GM19324 (cell line): ENCODE data around the gene PROZ.
"Not testable (repeated sequence)": the region's sequence is repeated elsewhere in the genome, so short reads cannot be mapped to it uniquely, and the experiment has no call there.

Experiments used
- ATAC-seq: cut with Tn5 transposase; IDR thresholded peaks from one replicate; pipeline ENCODE4 v1.9.1; 2021; ENCODE audit warnings: mild to moderate bottlenecking, moderate library complexity; ENCODE audit not compliant: unreplicated experiment, low FRiP score

PROZ gene

GRCh38 chr13:113153810-113154748 is 4.4 kb upstream of the PROZ start:
- no peak for ATAC-seq

DNA sequence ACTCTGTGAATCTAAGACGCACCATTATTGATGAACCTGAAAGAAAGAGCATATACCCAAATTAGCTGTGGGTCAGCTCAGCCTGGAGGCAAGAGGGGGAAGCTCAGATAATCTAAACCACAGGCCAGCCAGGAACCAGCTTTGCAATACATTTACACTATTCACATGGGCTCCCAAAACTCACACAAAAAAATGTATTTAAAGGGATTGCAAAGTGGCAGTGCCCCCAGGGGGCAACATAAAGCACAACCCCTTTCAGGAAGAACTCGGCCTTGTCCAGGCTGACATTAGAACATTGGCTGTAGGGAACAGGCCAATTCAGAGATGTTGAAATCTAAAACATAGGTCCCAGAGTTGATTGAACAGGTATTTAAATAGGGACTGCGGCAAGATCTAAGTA is 3.2 kb upstream of the PROZ start:
- ATAC-seq: no peak

DNA sequence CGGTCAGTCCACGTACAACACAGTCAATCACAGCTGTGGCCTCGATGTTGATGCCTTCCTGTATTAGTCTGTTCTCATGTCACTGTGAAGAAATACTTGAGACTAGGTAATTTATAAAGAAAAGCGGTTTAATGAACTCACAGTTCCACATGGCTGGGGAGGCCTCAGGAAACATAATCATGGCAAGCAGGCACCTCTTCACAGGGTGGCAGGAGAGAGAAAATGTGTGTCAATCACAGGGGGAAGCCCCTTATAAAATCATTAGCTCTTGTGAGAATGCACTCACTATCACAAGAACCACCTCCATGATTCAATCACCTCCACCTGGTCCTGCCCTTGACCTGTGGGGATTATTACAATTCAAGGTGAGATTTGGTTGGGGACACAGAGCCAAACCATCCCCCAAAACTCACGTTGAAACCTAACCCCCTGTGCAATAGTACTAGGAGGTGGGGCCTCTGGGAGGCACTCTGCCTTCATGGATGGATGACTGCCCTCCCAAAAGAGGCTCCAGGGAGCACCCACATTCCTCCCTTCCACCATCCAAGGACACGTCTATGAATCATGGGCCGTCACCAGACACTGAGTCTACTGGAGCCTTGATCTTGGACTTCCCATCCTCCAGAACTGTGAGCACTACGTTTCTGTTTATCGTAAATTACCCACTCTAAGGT is 2.3 kb upstream of the PROZ start:
- no peak for ATAC-seq

DNA sequence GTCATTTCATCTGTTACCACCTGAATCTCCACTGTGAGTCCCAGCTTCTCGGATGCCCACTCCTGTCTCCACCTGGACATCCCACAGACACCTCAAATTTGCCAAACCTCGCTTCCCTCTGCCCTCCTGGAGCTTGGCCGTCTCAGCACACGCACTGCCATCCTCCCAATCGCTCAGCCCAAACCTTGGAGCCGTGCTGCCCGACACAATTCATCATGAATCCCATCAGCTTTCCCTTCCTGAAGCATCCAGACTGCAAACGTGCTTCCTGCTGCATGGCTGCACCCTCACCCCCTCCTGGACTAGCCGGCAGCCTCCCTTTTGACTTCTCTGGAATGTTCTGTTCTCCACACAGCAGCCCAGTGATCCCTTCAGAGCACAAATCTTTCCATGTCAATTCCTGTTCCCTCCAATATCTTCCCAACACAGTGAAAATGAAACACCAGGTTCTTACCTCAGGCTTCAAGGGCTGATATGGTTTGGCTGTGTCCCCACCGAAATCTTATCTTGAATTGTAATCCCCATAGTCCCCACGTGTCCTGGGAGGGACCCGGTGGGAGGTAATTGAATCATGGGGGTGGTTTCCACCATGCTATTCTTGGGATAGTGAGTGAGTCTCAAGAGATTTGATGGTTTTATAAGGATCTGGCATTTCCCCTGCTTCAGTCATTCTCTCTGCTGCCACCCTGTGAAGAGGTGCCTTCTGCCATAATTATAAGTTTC is 1.1 kb upstream of the PROZ start:
- ATAC-seq: no peak

- no peak for ATAC-seq
These were observed 498 bp downstream of the PROZ start for GRCh38 chr13:113158946-113159345.

- no peak for ATAC-seq
These were observed 1.3 kb downstream of the PROZ start for GRCh38 chr13:113159701-113160100.

DNA sequence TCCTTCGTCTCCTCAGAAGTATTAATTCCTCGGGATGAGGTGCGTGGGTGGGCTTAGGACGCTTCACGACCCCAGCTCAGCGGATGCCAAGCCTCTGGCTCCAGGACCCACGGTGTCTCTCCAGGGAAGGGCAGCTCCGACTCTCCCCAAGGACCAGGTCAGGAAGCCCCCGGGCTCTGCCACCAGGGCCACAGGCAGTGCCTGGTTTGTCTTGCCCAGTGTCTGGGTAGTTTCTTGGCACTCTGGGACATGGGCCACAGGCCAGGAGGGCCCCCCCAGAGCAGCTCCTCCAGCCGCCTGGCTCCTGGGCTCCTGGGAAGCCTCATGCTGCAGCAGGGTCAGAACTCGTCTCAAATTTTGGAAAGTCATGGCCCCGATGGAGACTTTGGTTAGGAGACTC is 2.5 kb downstream of the PROZ start:
- ATAC-seq: no peak

DNA sequence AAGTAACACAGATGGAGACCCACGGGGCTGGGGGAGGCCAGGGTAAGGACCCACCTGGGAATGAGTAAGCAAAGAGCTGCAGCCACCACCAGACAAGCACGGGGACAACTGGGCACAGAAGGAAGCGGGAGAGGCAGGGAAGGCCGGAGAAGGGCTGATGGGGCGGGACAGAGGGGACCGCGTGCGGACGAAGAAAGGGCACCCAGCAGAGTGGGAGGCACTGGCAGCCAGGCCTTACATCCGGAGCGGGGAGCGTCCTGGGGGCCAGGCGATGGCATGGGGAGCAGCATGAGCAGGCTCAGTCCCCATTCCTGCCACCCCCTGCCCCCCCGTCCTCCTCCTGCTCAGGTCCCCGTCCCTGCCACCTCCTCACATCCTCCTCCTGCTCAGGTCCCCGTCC is 3.0 kb downstream of the PROZ start:
- ATAC-seq: no peak

DNA sequence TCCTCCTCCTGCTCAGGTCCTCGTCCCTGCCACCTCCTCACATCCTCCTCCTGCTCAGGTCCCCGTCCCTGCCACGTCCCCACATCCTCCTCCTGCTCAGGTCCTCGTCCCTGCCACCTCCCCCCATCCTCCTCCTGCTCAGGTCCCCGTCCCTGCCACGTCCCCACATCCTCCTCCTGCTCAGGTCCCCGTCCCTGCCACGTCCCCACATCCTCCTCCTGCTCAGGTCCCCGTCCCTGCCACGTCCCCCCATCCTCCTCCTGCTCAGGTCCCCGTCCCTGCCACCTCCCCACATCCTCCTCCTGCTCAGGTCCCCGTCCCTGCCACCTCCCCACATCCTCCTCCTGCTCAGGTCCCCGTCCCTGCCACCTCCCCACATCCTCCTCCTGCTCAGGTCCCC is 3.5 kb downstream of the PROZ start:
- not testable (repeated sequence) for ATAC-seq

GRCh38 chr13:113162783-113163685 is 4.6 kb downstream of the PROZ start:
- ATAC-seq: no peak

DNA sequence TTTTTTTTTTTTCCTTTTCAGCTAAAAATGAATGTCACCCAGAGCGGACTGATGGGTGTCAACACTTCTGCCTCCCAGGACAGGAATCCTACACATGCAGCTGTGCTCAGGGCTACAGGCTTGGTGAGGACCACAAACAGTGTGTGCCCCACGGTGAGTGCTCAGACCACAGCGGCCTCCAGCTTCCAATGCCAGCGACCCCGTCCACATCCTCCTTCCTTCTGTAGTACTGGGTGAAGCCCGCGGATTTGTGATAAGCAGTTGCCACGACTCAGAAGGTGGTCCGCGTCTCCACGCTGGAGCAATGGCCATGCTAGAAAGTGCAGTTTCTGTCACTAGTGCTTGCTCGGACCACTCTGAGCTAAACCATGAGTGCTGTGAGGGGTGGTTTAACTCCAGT is 6.0 kb downstream of the PROZ start:
- no peak for ATAC-seq

DNA sequence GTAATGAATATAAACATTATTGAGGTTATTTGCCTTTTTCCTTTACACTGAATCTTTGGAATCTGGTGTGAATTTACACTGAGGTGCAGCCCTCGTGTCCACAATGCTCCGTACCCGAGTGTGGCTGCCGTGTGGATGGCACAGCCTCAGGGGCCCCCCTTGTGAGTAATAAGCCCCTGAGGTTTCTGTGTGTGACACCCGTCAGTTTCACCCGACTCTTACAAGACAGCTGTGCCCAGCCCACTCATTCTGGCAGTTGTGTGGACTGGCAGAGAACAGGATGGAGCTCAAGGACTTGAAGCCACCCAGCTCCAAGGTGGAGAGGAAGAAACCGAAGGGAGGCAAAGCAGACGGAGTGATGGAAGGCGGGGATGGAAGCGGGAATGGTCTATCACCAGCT is 7.8 kb downstream of the PROZ start:
- ATAC-seq: no peak

GRCh38 chr13:113166681-113167080 is 8.2 kb downstream of the PROZ start:
- ATAC-seq: no peak

- ATAC-seq: no peak
These were observed 8.7 kb downstream of the PROZ start for GRCh38 chr13:113167155-113167554.

GRCh38 chr13:113167575-113167974 is 9.1 kb downstream of the PROZ start:
- ATAC-seq: no peak

DNA sequence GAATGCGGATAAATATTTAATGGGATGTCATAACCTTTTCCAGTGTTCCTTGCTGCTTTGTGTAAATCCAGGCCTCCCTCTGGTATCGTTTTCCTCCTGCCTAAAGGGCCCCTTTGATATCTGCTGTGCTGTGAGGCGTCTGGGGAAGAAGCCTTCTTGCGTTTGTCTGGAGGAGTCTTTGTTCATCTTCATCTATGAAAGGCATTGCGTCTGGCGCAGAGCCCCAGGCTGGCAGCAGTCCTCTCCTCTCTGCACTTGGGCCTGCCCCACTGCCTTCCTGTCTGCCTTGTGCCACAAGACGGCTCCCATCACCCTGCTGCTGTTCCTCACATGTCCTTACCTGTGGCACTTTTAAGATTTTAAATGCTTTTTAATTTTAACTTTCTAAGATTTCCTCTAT is 9.8 kb downstream of the PROZ start:
- no peak for ATAC-seq

GRCh38 chr13:113169277-113170272 is 11.1 kb downstream of the PROZ start:
- no peak for ATAC-seq

DNA sequence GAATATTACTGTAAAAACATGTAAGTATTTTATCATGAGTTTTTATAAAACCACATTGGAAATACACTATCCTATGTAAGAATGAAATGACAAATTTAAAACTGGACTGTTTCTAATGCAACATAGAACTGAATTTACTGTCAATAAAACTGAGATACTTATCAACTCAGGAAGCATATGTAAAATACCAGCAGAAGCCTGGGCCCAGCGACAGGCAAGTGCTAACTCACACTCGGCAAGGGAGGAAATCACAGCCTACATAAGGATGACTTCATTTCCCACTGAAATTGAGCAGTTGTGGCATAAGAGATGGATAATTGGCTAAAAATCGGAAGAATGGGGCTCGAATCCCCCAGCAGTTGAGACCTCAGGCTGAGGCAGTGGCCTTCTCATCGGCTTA is 12.1 kb downstream of the PROZ start:
- no peak for ATAC-seq
